ENCODE results near the gene NBAS. TPM values are rescaled to one million over a fixed set of nuclear protein-coding genes. Genes with fewer than 3 reads are reported as not detected.
"Not testable (repeated sequence)": the region's sequence is repeated elsewhere in the genome, so short reads cannot be mapped to it uniquely, and the experiment has no call there.

Gene NBAS
- total RNA-seq, 1 donor from 2014 or later, result 94.8 TPM

DNA sequence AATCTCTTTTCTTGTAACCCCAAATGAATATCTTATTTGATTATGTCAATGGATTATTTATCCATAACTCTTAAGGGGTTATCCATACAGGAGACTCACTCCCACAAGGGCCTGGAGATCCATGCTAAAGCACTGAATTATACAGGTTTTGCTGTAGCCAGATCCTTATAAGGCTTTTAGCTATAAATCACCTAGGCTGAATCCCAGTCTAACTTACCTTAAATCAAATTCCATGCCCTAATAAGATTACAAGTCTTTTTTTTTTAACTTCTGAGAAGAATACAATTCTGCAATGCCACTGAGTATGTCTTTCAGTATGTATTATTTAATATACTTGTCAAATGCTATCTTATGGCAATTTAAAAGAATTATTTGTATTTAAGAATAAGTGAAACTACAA, 340.5 kb downstream of the NBAS start:
- no peak for DNase-seq (ENCODE audit: low read depth in 2 of 2)

DNA sequence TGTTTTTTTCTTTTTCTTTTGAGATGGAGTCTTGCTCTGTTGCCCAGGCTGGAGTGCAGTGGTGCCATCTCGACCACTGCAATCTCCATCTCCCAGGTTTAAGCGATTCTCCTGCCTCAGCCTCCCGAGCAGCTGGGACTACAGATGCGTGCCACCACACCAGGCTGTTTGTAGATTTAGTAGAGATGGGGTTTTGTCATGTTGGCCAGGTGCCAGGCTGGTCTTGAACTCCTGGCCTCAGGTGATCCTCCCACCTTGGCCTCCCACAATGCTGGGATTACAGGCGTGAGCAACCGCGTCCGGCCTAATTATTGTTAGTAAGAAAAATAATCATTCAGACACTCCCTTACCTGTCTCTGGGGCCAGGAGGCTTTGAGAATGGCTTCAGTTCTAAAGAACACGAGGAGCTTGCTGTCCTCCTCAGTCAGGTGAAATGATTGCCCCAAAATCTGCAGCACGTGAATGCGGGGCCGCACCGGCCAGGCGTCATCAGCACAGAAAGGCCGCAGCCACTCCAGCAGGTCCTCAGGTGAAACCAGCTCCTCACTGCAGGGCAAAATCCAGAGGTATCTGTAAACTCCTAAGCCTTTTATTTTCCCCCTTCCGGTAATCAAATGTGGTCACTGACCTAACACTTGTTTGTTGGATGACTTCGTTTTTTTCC, 342.6 kb downstream of the NBAS start:
- no peak for DNase-seq (ENCODE audit: low read depth in 2 of 2)

GRCh38 chr2:15212249-15212648, 348.9 kb downstream of the NBAS start:
- DNase-seq (ENCODE audit: low read depth in 2 of 2), result no peak

DNA sequence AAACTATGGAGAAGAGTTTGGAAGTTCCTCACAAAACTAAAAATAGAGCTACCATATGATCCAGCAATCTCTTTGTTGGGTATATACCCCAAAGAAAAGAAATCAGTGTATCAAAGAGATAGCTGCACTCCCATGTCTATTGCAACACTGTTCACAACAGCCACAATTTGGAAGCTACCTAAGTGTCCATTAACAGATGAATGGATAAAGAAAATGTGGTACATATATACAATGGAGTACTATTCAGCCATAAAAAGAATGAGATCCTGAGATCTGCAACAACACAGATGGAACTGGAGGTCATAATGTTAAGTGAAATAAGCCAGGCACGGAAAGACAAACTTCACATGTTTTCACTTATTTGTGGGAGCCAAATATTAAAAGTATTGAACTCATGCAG, 350.6 kb downstream of the NBAS start:
- not testable (repeated sequence) for DNase-seq (ENCODE audit: low read depth in 2 of 2)

- DNase-seq (ENCODE audit: low read depth in 2 of 2), result no peak
Measured at GRCh38 chr2:15206419-15206818, 354.7 kb downstream of the NBAS start.

- DNase-seq (ENCODE audit: low read depth in 2 of 2), result no peak
Measured at GRCh38 chr2:15205562-15205961, 355.6 kb downstream of the NBAS start.

DNA sequence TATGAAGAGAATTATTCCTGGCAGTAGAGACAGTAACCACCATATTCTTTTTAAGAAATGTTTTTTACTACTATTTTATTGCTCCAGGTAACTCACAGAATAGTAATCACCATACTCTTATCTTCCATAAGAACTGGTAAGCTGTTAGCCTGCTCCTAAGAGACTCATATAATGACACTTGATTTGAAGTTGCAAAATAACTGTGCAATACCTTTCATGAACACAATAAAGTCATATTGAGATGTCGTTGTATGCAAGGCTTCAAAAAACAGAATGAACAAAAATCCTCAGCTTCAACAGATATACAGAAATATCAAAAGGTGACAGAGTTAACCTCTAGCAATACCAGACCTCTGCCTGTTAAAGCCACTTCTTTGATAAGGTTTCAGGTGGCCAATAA, 360.1 kb downstream of the NBAS start:
- DNase-seq (ENCODE audit: low read depth in 2 of 2), result no peak

DNA sequence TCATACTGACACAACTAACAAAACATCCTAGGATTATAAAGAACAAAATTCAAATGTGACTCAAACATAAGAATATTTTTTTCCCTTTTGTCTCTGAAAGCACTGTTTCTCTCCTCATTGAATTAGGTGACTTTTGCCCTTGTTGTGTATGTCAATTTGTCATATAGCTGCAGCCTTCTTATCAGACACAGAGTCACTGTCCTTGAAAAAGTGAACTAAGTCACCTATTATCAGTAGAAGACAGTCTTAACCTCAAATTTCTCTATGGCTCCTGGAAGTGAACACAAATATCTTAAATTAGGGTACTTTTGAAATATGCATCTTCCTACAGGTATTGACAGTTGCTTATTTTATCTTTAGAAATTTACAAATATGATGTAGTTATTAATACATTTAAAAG, 360.6 kb downstream of the NBAS start:
- DNase-seq (ENCODE audit: low read depth in 2 of 2), result no peak

DNA sequence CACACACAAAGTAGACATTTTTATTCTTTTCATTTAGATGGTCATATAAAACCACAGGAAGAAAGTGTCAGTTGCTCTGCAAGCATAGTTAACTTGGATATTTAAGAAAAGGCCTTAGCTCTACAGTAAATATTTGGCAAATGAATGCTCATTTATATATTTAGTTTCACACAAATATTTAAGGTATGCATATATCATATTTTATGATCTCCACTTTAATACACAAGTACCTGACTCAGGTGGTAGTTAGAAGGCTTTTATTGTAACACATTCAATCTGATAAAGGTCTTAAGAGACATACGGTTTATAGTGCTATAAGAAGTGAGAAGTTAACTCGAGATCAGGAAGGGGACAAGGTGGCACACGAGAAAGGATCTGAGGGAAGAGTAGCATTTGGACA, 363.1 kb downstream of the NBAS start:
- DNase-seq (ENCODE audit: low read depth in 2 of 2), result no peak

- no peak for DNase-seq (ENCODE audit: low read depth in 2 of 2)
Measured at GRCh38 chr2:15195813-15196212, 365.3 kb downstream of the NBAS start.

DNA sequence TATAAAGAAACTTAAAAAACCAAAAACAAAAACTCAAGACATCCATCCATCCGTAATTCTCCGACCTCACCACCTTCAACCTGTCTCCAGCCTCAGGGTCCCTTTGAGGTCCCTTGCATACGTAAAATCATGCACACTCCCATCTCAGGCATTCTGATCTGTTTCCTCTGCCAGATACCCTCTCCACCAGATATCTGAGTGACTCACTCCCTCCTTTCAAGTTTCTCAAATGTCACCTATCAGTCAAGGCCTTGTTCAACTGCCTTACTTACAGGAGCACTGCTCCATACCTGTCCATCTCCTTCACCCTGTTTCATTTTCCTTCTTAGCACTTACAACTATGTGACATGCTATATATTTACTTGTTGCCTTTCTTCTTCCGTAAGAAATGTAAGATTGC, 369.3 kb downstream of the NBAS start:
- no peak for DNase-seq (ENCODE audit: low read depth in 2 of 2)

- no peak for DNase-seq (ENCODE audit: low read depth in 2 of 2)
Measured at GRCh38 chr2:15189216-15189615, 371.9 kb downstream of the NBAS start.

DNA sequence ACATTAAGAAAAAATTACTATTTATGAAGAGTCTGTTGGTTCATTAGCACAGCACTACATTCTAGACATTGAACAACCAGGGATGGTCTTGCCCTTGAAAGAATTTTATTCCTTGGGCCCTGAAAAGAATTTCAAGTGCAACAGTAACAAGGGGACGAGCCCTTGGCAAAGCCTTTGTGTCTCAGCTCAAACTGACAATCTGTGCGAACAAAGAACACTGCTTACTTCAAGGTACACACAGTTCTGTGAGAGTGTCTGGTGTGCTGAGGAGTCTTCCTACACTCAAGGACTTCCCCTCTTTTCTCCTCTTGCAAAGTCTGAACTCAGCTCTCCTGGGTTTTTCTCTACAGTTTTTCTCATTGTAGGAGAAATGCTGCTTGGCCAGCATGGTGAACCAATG, 373.4 kb downstream of the NBAS start:
- DNase-seq (ENCODE audit: low read depth in 2 of 2), result no peak

GRCh38 chr2:15186118-15186517, 375.0 kb downstream of the NBAS start:
- DNase-seq (ENCODE audit: low read depth in 2 of 2), result no peak

- DNase-seq (ENCODE audit: low read depth in 2 of 2), result no peak
Measured at GRCh38 chr2:15184491-15184890, 376.6 kb downstream of the NBAS start.

- no peak for DNase-seq (ENCODE audit: low read depth in 2 of 2)
Measured at GRCh38 chr2:15182275-15182674, 378.9 kb downstream of the NBAS start.

DNA sequence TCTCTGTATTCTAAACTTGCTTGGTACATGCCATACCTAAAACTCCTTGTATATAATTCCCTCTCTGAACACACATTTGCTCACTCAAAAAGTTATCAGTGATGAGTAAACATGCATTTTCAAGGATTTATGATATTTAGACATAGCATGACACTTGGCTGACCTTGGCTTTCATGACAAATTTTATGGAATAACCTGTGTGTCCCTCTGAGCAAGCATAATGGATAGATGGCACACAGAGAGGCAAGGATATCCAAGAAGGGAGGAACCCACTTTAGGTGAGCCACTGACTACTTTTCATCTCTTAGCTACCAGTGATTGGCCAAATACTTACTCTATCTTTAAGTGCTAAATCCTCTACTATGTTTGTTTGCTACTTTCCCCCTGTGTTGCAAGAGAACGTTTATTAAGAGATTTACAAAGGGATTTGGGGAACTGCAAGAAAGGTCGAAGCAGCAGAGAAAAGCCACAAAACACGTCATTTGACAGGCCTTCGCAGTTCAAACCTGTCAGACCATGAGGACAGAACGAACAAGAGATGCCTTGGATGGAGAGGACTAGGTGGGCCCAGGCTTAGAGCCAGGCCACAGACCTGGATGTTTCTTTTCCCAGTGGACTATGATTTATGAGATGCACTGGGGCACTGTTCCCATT, 379.9 kb downstream of the NBAS start:
- no peak for DNase-seq (ENCODE audit: low read depth in 2 of 2)

GRCh38 chr2:15180379-15180778, 380.8 kb downstream of the NBAS start:
- DNase-seq (ENCODE audit: low read depth in 2 of 2), result no peak

DNA sequence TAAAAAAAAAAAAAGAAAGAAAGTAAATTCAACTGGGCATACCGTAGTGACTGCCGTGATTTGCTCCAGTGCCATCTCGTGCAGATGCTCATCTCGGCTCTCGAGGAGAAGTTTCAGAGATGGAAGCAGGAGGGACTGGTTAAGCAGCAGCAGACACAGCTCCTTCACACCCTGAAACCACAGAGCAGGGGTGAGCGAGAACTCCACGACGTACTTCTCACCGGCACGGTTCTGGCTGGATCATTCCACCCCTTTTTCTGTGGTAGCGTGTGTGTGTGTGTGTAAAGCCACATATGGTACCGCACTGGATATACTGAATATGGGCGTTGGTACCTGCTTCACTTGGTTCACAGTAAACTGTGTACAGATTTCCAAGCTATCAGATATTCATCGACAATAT, 382.2 kb downstream of the NBAS start:
- no peak for DNase-seq (ENCODE audit: low read depth in 2 of 2)

- no peak for DNase-seq (ENCODE audit: low read depth in 2 of 2)
Measured at GRCh38 chr2:15177103-15177502, 384.0 kb downstream of the NBAS start.

DNA sequence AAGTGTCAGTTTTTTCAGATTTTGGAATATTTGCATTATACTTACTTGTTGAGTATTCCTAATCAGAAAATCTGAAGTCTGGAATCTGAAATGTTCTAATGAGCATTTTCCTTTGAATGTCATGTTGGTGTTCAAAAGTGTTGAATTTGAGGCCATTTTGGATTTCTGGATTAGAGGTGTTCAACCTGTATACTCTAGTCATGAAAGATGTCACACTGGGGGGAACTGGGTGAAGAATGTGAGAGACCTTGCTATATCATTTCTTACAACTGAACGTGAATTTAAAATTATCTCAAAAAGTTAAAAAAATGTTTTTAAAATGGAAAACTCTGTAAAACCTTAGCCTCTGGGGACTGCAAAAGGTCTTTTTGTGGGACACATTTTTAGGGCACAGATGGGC, 384.5 kb downstream of the NBAS start:
- no peak for DNase-seq (ENCODE audit: low read depth in 2 of 2)

GRCh38 chr2:15174567-15174966, 386.6 kb downstream of the NBAS start:
- DNase-seq (ENCODE audit: low read depth in 2 of 2), result no peak

GRCh38 chr2:15173501-15173900, 387.6 kb downstream of the NBAS start:
- no peak for DNase-seq (ENCODE audit: low read depth in 2 of 2)

- no peak for DNase-seq (ENCODE audit: low read depth in 2 of 2)
Measured at GRCh38 chr2:15172825-15173224, 388.3 kb downstream of the NBAS start.

All from lung microvascular endothelial cell (primary cell).